HCT116 (cell line): ENCODE data around the gene PCDH9. TPM values are rescaled to one million over a fixed set of nuclear protein-coding genes. Genes with fewer than 3 reads are reported as not detected.

Experiments used
- ATAC-seq: fragments of 200-7000 bp; cut with Tn5 transposase; 2 replicates; pipeline ENCODE4 v1.9.1; 2020; ENCODE audit warnings: mild to moderate bottlenecking, moderate library complexity
- BruUV-seq: library from RNA; stranded (reverse); fragments of 400-500 nt; replicated peaks from 2 replicates; lab custom pipeline; 2021; lab: Mats Ljungman, UMichigan
- CTCF ChIA-PET: fragments of 300-600 bp; sonication (Branson Sonifier 250); formaldehyde crosslinking; loops from one replicate; lab custom pipeline; 2021; ENCODE audit warnings: antibody characterized with exemption; lab: Charles Lee
- POLR2A ChIA-PET: fragments of 300-600, 350-600 bp; sonication (Branson Sonifier 250); formaldehyde crosslinking; loops from one replicate; lab custom pipeline; 2021; ENCODE audit warnings: antibody characterized with exemption; lab: Charles Lee
- RAD21 ChIA-PET, 2 experiments: fragments of 300-600 bp; sonication (Branson Sonifier 250); formaldehyde crosslinking; loops; one replicate each; lab custom pipeline; 2023; ENCODE audit warnings: low total read pairs in 2 of 2; ENCODE audit not compliant: uncharacterized antibody in 2 of 2, unreplicated experiment in 2 of 2, low non-redundant PET in 1 of 2; lab: Charles Lee
- DNase-seq: peaks from one replicate; pipeline ENCODE4 v3.0.0-alpha.2; 2010; ENCODE audit warnings: low read depth, low spot score
- H2AFZ ChIP-seq: fragments of 200-600 bp; shearing (Covaris generic), sonication (generic); 2 replicates; pipeline ENCODE4 v1.6.1; 2017; ENCODE audit warnings: low read depth, mixed run types, mixed read lengths, antibody characterized with exemption, low read length; ENCODE audit not compliant: poor library complexity, severe bottlenecking
- H3K27ac ChIP-seq: 2 replicates; pipeline ENCODE4 v1.5.1; 2012; ENCODE audit warnings: low read depth, low read length
- H3K27me3 ChIP-seq: fragments of 200-600 bp; sonication (generic); 2 replicates; pipeline ENCODE4 v1.6.1; 2016; ENCODE audit warnings: mixed run types, low read length, mixed read lengths; ENCODE audit not compliant: insufficient read depth
- H3K36me3 ChIP-seq, 2 experiments: fragments of 200-500 bp in 1 of 2; fragments of 200-600 bp in 1 of 2; sonication (Bioruptor generic) in 1 of 2; sonication (generic) in 1 of 2; 2 replicates each; pipeline versions ENCODE4 v1.5.1 to v1.6.1; 2014 to 2016; ENCODE audit warnings: low read length in 2 of 2, inconsistent platforms in 1 of 2, mixed read lengths in 1 of 2, mixed run types in 1 of 2; ENCODE audit not compliant: insufficient read depth in 2 of 2, control insufficient read depth in 1 of 2
- H3K4me1 ChIP-seq, 2 experiments: fragments of 200-600 bp in 1 of 2; sonication (generic) in 1 of 2; 2 replicates each; pipeline versions ENCODE4 v1.5.1 to v1.6.1; 2012 to 2017; ENCODE audit warnings: low read length in 2 of 2, inconsistent platforms in 1 of 2, mild to moderate bottlenecking in 1 of 2, mixed read lengths in 1 of 2, mixed run types in 1 of 2, moderate library complexity in 1 of 2; ENCODE audit not compliant: insufficient read depth in 2 of 2, control insufficient read depth in 1 of 2
- H3K4me2 ChIP-seq: fragments of 200-600 bp; sonication (generic); 2 replicates; pipeline ENCODE4 v1.6.1; 2017; ENCODE audit warnings: mixed run types, low read length, mixed read lengths
- H3K4me3 ChIP-seq, 2 experiments: fragments of 200-600 bp in 1 of 2; sonication (generic) in 1 of 2; replicated peaks in 1 of 2; 2 replicates each; pipeline ENCODE4 v1.5.1; 2011 to 2016; ENCODE audit warnings: low read length in 2 of 2, control low read depth in 1 of 2, low read depth in 1 of 2, mild to moderate bottlenecking in 1 of 2, mixed read lengths in 1 of 2, mixed run types in 1 of 2
- H3K79me2 ChIP-seq: fragments of 200-600 bp; sonication (generic); 2 replicates; pipeline ENCODE4 v1.6.1; 2017; ENCODE audit warnings: mild to moderate bottlenecking, mixed run types, low read length, moderate library complexity, mixed read lengths; ENCODE audit not compliant: insufficient read depth
- H3K9ac ChIP-seq: fragments of 200-600 bp; sonication (generic); 2 replicates; pipeline ENCODE4 v1.6.1; 2016; ENCODE audit warnings: low read length, mixed read lengths
- H3K9me2 ChIP-seq: fragments of 200-600 bp; sonication (generic), shearing (Covaris generic); 2 replicates; pipeline ENCODE4 v1.6.1; 2017; ENCODE audit warnings: mixed run types, mild to moderate bottlenecking, moderate library complexity; ENCODE audit not compliant: insufficient read depth
- H3K9me3 ChIP-seq, 2 experiments: fragments of 200-500 bp in 1 of 2; fragments of 200-600 bp in 1 of 2; sonication (Bioruptor generic) in 1 of 2; sonication (generic) in 1 of 2; 2 replicates each; pipeline ENCODE4 v1.6.1; 2014 to 2017; ENCODE audit warnings: low read length in 2 of 2, mixed read lengths in 2 of 2, inconsistent platforms in 1 of 2, low read depth in 1 of 2, mild to moderate bottlenecking in 1 of 2, mixed run types in 1 of 2, moderate library complexity in 1 of 2; ENCODE audit not compliant: control insufficient read depth in 1 of 2, insufficient read depth in 1 of 2
- H4K20me1 ChIP-seq: fragments of 200-600 bp; sonication (generic), shearing (Covaris generic); 2 replicates; pipeline ENCODE4 v1.6.1; 2017; ENCODE audit warnings: mixed run types, mild to moderate bottlenecking, moderate library complexity; ENCODE audit not compliant: insufficient read depth
- CBX3 ChIP-seq: IDR thresholded peaks from 2 replicates; pipeline ENCODE4 v1.6.1; 2012; ENCODE audit warnings: low read depth
- EGR1 ChIP-seq: IDR thresholded peaks from 2 replicates; pipeline ENCODE4 v1.6.1; 2012; ENCODE audit warnings: low read depth
- ELF1 ChIP-seq: IDR thresholded peaks from 2 replicates; pipeline ENCODE4 v1.6.1; 2012; ENCODE audit warnings: low read depth, borderline replicate concordance
- POLR2A ChIP-seq: IDR thresholded peaks from 2 replicates; pipeline ENCODE4 v1.7.0; 2011; ENCODE audit warnings: borderline replicate concordance; ENCODE audit not compliant: insufficient read depth, insufficient read length; ENCODE audit errors: extremely low read depth
- SIN3A ChIP-seq: IDR thresholded peaks from 2 replicates; pipeline ENCODE4 v1.6.1; 2012; ENCODE audit warnings: low read depth
- SP1 ChIP-seq: IDR thresholded peaks from 2 replicates; pipeline ENCODE4 v1.6.1; 2012; ENCODE audit warnings: low read depth
- ZFX ChIP-seq: fragments of 450-650 bp; IDR thresholded peaks from 2 replicates; pipeline ENCODE4 v1.6.1; 2017
- intact Hi-C: fragments of 100-400 bp; cut with micrococcal nuclease; formaldehyde crosslinking; loops from 2 replicates; pipeline ENCODE4 v1.10.0; 2022
- total RNA-seq: library from RNA; stranded (reverse); gene quantifications from one replicate; pipeline ENCODE4 v1.2.1, GENCODE V29; 2021; ENCODE audit not compliant: unreplicated experiment
- TF ChIP-seq, protein P1 (sequence below): IDR thresholded peaks from 2 replicates; pipeline ENCODE4 v1.6.1; 2012
- TF ChIP-seq, protein P2 (sequence below): IDR thresholded peaks from 2 replicates; pipeline ENCODE4 v1.6.1; 2012; ENCODE audit warnings: low read depth

The PCDH9 gene
- total RNA-seq, 1 experiment from 2014 or later: 0.02 TPM

DNA sequence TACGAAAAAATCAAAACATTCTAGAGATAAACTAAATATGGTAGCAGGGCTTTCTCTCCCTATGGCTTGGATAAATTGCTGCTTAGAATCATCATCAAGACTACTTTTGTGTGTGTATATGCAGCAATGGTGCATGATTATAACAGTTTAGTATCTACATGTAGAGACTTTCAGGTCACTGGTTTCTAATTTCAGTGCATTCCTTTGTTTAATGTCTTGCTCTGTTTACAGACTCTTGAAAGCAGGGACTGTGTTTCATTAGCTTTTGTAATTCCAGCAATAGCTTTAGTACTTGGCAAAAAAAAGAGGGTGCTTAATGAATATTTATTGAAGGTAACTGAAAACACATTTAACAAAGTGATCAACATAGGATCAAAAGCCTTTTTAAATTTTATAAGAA, 420.7 kb downstream of the PCDH9 start:
- ChIA-PET RAD21 (no interaction called here), POLR2A (no interaction called here), CTCF (no interaction called here)
- H3K9me3 ChIP-seq: no peaks in the 10 kb centered on the region
- no peaks in the 10 kb centered on the region for H3K9me2 ChIP-seq
- no peaks in the 10 kb centered on the region for H4K20me1 ChIP-seq
- no peaks in the 10 kb centered on the region for H3K4me1 ChIP-seq
- intact Hi-C loops: no loop called here
- H3K27me3 ChIP-seq: no peaks in the 10 kb centered on the region
- no TSS peak for BruUV-seq
- no peak overlapping the region for H3K27ac ChIP-seq
- no peak overlapping the region for H2AFZ ChIP-seq
- H3K79me2 ChIP-seq: no peaks in the 10 kb centered on the region
- TF ChIP-seq ZFX (no peak), EGR1 (no peak), SIN3A (no peak), POLR2A (no peak), CBX3 (no peak), ELF1 (no peak), SP1 (no peak)
- TF ChIP-seq, protein P1, sequence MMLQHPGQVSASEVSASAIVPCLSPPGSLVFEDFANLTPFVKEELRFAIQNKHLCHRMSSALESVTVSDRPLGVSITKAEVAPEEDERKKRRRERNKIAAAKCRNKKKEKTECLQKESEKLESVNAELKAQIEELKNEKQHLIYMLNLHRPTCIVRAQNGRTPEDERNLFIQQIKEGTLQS: no peak
- TF ChIP-seq, protein P2, sequence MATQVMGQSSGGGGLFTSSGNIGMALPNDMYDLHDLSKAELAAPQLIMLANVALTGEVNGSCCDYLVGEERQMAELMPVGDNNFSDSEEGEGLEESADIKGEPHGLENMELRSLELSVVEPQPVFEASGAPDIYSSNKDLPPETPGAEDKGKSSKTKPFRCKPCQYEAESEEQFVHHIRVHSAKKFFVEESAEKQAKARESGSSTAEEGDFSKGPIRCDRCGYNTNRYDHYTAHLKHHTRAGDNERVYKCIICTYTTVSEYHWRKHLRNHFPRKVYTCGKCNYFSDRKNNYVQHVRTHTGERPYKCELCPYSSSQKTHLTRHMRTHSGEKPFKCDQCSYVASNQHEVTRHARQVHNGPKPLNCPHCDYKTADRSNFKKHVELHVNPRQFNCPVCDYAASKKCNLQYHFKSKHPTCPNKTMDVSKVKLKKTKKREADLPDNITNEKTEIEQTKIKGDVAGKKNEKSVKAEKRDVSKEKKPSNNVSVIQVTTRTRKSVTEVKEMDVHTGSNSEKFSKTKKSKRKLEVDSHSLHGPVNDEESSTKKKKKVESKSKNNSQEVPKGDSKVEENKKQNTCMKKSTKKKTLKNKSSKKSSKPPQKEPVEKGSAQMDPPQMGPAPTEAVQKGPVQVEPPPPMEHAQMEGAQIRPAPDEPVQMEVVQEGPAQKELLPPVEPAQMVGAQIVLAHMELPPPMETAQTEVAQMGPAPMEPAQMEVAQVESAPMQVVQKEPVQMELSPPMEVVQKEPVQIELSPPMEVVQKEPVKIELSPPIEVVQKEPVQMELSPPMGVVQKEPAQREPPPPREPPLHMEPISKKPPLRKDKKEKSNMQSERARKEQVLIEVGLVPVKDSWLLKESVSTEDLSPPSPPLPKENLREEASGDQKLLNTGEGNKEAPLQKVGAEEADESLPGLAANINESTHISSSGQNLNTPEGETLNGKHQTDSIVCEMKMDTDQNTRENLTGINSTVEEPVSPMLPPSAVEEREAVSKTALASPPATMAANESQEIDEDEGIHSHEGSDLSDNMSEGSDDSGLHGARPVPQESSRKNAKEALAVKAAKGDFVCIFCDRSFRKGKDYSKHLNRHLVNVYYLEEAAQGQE: no peak
- no peak for DNase-seq
- no peak overlapping the region for H3K4me2 ChIP-seq
- no peaks in the 10 kb centered on the region for H3K36me3 ChIP-seq
- H3K4me3 ChIP-seq: no peak overlapping the region
- no peak for ATAC-seq
- no peak overlapping the region for H3K9ac ChIP-seq
